PC-9 (cell line): Measurements from ENCODE around the gene ERC1. TPM values are rescaled to one million over a fixed set of nuclear protein-coding genes. Genes with fewer than 3 reads are reported as not detected.
A peak's percentile ranks its signal among the peaks of the same experiment; 100 is the strongest.

Experiments
- BruUV-seq: library from RNA; stranded (reverse); fragments of 400-500 nt; replicated peaks from 2 replicates; lab custom pipeline; 2021; lab: Mats Ljungman, UMichigan
- CTCF ChIA-PET: fragments of 300-600 bp; sonication (Branson Sonifier 250); formaldehyde crosslinking; loops from one replicate; lab custom pipeline; 2022; ENCODE audit warnings: antibody characterized with exemption; lab: Charles Lee
- POLR2A ChIA-PET: fragments of 300-600 bp; sonication (Branson Sonifier 250); formaldehyde crosslinking; loops from one replicate; lab custom pipeline; 2022; ENCODE audit warnings: antibody characterized with exemption; ENCODE audit not compliant: unreplicated experiment; lab: Charles Lee
- DNase-seq, 2 experiments: peaks; one replicate each; pipeline versions ENCODE4 v3.0.0 to v3.0.0-alpha.2; 2015 to 2022; ENCODE audit warnings: mixed read lengths in 1 of 2
- H2AFZ ChIP-seq: fragments of 200-600 bp; sonication (generic); 2 replicates; pipeline ENCODE4 v1.8.1; 2017; ENCODE audit warnings: antibody characterized with exemption
- H3F3A ChIP-seq: fragments of 200-600 bp; sonication (generic); 2 replicates; pipeline ENCODE4 v1.8.1; 2017; ENCODE audit warnings: antibody characterized with exemption, mild to moderate bottlenecking, low read depth; ENCODE audit not compliant: insufficient read depth
- H3K27ac ChIP-seq: fragments of 200-600 bp; sonication (generic); 2 replicates; pipeline ENCODE4 v1.6.1; 2016; ENCODE audit warnings: mixed run types
- H3K27me3 ChIP-seq: fragments of 200-600 bp; sonication (generic); 2 replicates; pipeline ENCODE4 v1.6.1; 2016; ENCODE audit warnings: low read depth, mixed run types; ENCODE audit not compliant: insufficient read depth
- H3K36me3 ChIP-seq: fragments of 200-600 bp; sonication (generic); 2 replicates; pipeline ENCODE4 v1.6.1; 2016; ENCODE audit warnings: low read depth, mixed run types
- H3K4me1 ChIP-seq: fragments of 200-600 bp; sonication (generic); replicated peaks from 2 replicates; pipeline ENCODE4 v1.6.1; 2016; ENCODE audit warnings: mixed run types; ENCODE audit not compliant: insufficient read depth
- H3K4me2 ChIP-seq: fragments of 200-600 bp; sonication (generic); 2 replicates; pipeline ENCODE4 v1.6.1; 2017; ENCODE audit warnings: mixed run types
- H3K4me3 ChIP-seq: fragments of 200-600 bp; sonication (generic); 2 replicates; pipeline ENCODE4 v1.6.1; 2016; ENCODE audit warnings: mixed run types
- H3K79me2 ChIP-seq: fragments of 200-600 bp; sonication (generic); 2 replicates; pipeline ENCODE4 v1.6.1; 2017; ENCODE audit warnings: low read depth, mixed run types
- H3K9me2 ChIP-seq: fragments of 200-600 bp; sonication (generic); 2 replicates; pipeline ENCODE4 v1.8.1; 2017; ENCODE audit warnings: mild to moderate bottlenecking; ENCODE audit not compliant: insufficient read depth
- H3K9me3 ChIP-seq: fragments of 200-600 bp; sonication (generic); 2 replicates; pipeline ENCODE4 v1.8.1; 2016; ENCODE audit warnings: low read depth; ENCODE audit not compliant: insufficient read depth
- H4K20me1 ChIP-seq: fragments of 200-600 bp; sonication (generic); 2 replicates; pipeline ENCODE4 v1.8.1; 2017; ENCODE audit not compliant: insufficient read depth
- EZH2 ChIP-seq: fragments of 200-600 bp; sonication (generic); IDR thresholded peaks from 2 replicates; pipeline ENCODE4 v1.8.0; 2017; ENCODE audit warnings: antibody characterized with exemption, low read depth
- intact Hi-C: fragments of 100-400 bp; cut with micrococcal nuclease; formaldehyde crosslinking; loops from one replicate; pipeline ENCODE4 v1.10.0; 2022; ENCODE audit not compliant: unreplicated experiment
- total RNA-seq: library from RNA; stranded (reverse); gene quantifications from 2 replicates; pipeline ENCODE4 v1.2.3, GENCODE V29; 2021
- TF ChIP-seq, protein P1 (sequence below): fragments of 200-600 bp; sonication (generic); conservative IDR thresholded peaks from 2 replicates; pipeline ENCODE4 v1.6.1; 2017; ENCODE audit warnings: mixed run types, antibody characterized with exemption, mild to moderate bottlenecking, moderate library complexity

Gene ERC1
- total RNA-seq, 1 experiment from 2014 or later: 52.0 TPM

DNA sequence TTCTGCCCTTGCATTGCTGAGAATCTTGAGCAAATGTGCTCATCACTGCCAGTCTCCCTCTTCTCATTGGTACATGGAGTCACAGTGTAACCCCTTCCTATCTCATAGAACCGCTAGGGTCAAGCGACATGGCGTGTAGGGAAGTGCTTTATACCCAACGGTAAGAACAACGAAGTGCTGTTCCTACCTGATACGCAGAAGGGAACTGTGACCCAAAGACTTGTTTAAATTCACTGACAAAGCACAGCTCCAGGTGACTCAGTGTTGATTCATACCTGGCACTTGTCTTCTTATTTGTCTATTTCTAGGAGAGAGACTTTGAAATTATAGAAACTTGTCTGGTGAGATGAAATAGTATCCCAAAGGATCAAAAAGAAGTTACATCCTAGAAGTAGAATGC is 549.7 kb downstream of the ERC1 start:
- H3K27ac ChIP-seq: no peak overlapping the region
- peak; percentile 42 to 95 for DNase-seq
- H3K27me3 ChIP-seq: no peaks in the 10 kb centered on the region
- no peaks in the 10 kb centered on the region for H3K9me3 ChIP-seq
- POLR2A ChIA-PET: interaction anchor here (0.5 to 1.4 kb wide), 10 partner anchors 14 to 1351 kb away, joined by 3 to 19 read pairs (median 4); no protein-coding TSS in a partner anchor
- peaks cover 4% of the 10 kb centered on the region for H3F3A ChIP-seq
- peak overlapping the region; percentile 58 for H3K4me2 ChIP-seq
- TF ChIP-seq, protein P1, sequence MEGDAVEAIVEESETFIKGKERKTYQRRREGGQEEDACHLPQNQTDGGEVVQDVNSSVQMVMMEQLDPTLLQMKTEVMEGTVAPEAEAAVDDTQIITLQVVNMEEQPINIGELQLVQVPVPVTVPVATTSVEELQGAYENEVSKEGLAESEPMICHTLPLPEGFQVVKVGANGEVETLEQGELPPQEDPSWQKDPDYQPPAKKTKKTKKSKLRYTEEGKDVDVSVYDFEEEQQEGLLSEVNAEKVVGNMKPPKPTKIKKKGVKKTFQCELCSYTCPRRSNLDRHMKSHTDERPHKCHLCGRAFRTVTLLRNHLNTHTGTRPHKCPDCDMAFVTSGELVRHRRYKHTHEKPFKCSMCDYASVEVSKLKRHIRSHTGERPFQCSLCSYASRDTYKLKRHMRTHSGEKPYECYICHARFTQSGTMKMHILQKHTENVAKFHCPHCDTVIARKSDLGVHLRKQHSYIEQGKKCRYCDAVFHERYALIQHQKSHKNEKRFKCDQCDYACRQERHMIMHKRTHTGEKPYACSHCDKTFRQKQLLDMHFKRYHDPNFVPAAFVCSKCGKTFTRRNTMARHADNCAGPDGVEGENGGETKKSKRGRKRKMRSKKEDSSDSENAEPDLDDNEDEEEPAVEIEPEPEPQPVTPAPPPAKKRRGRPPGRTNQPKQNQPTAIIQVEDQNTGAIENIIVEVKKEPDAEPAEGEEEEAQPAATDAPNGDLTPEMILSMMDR: no peak
- TF ChIP-seq EZH2: no peak
- H3K9me2 ChIP-seq: no peaks in the 10 kb centered on the region
- CTCF ChIA-PET: interaction anchor here (0.6 to 1.1 kb wide), 6 partner anchors 47 to 1303 kb away, joined by 3 to 8 read pairs (median 4); partner anchors contain the start of gene RAD52
- intact Hi-C loops: loop anchor here (1.0 kb wide), 1 partner anchor 66 kb away; no protein-coding TSS in a partner anchor
- H3K79me2 ChIP-seq: no peaks in the 10 kb centered on the region
- no peak overlapping the region for H2AFZ ChIP-seq
- no peaks in the 10 kb centered on the region for H3K36me3 ChIP-seq
- no TSS peak for BruUV-seq
- H4K20me1 ChIP-seq: no peaks in the 10 kb centered on the region
- H3K4me3 ChIP-seq: no peak overlapping the region
- H3K4me1 ChIP-seq: peaks cover 20% of the 10 kb centered on the region

DNA sequence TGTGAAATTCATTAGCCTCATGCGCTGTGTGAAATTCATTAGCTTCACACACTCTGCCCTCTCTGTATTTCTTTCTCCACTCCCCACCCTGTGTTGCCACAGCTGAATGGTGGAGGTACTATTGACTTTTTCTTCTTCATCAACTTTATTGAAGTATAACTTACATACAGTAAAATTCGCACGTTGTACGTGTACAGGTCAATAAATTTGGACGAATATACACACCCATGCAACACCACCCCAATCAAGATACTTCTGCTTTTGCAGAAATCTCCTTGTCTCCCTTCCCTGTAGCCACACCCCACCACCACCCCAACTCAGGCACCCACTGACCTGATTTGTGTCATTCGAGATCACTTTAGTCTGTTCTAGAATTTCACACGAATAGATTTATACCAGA is 551.6 kb downstream of the ERC1 start:
- no peaks in the 10 kb centered on the region for H3K36me3 ChIP-seq
- H3K9me3 ChIP-seq: no peaks in the 10 kb centered on the region
- intact Hi-C loops: no loop called here
- H4K20me1 ChIP-seq: no peaks in the 10 kb centered on the region
- no peaks in the 10 kb centered on the region for H3K27me3 ChIP-seq
- H3K4me2 ChIP-seq: no peak overlapping the region
- CTCF ChIA-PET: interaction anchor here (0.7 kb wide), 1 partner anchor 14 kb away, joined by 5 read pairs; no protein-coding TSS in a partner anchor
- no peaks in the 10 kb centered on the region for H3K79me2 ChIP-seq
- POLR2A ChIA-PET: no interaction called here
- peaks cover 4% of the 10 kb centered on the region for H3F3A ChIP-seq
- H3K4me1 ChIP-seq: peaks cover 20% of the 10 kb centered on the region
- BruUV-seq: no TSS peak
- DNase-seq: no peak
- H3K4me3 ChIP-seq: no peak overlapping the region
- no peaks in the 10 kb centered on the region for H3K9me2 ChIP-seq
- H3K27ac ChIP-seq: no peak overlapping the region
- TF ChIP-seq, protein P1: no peak
- TF ChIP-seq EZH2: no peak
- no peak overlapping the region for H2AFZ ChIP-seq

- no peak for TF ChIP-seq EZH2
- TF ChIP-seq, protein P1: peak; percentile 55
- intact Hi-C loops: no loop called here
- no peak overlapping the region for H3K4me2 ChIP-seq
Measured at GRCh38 chr12:1544996-1545700, 554.1 kb downstream of the ERC1 start.

More at GRCh38 chr12:1544996-1545700, 554.1 kb downstream of the ERC1 start:
- ChIA-PET CTCF (interaction anchor here (0.6 to 0.9 kb wide), 4 partner anchors 73 to 428 kb away, joined by 3 read pairs; no protein-coding TSS in a partner anchor), POLR2A (interaction anchor here (0.7 kb wide), 1 partner anchor 25 kb away, joined by 5 read pairs; no protein-coding TSS in a partner anchor)
- no TSS peak for BruUV-seq
- Histone ChIP-seq H3K9me2 (no peaks in the 10 kb centered on the region), H4K20me1 (no peaks in the 10 kb centered on the region), H3K79me2 (no peaks in the 10 kb centered on the region), H3F3A (peaks cover 4% of the 10 kb centered on the region), H3K36me3 (no peaks in the 10 kb centered on the region), H3K27me3 (no peaks in the 10 kb centered on the region), H3K4me1 (peaks cover 19% of the 10 kb centered on the region), H3K9me3 (peaks cover 3% of the 10 kb centered on the region; the same call in 1 of the 2 replicates), H3K4me3 (no peak overlapping the region), H2AFZ (no peak overlapping the region), H3K27ac (no peak overlapping the region)
- DNase-seq: no peak

Other genes starting within 250 kb of the ERC1 start
- 142 and 150 TPM in 2 replicates for gene WNK1, start 238.6 kb upstream of the ERC1 start, total RNA-seq
- 19.7 and 25.0 TPM in 2 replicates for gene RAD52, start 41.5 kb upstream of the ERC1 start, total RNA-seq